AG10803 (cell line): ENCODE results near the gene ELOA.
"Not testable (repeated sequence)": the region's sequence is repeated elsewhere in the genome, so short reads cannot be mapped to it uniquely, and the experiment has no call there.

ENCODE experiments used
- DNase-seq: peaks from one replicate; pipeline ENCODE4 v3.0.0; 2010; ENCODE audit warnings: low read depth
- H3K4me3 ChIP-seq: 2 replicates; pipeline ENCODE4 v1.5.1; 2011; ENCODE audit warnings: mild to moderate bottlenecking, low read length, control low read depth
- CTCF ChIP-seq: conservative IDR thresholded peaks from 2 replicates; pipeline ENCODE4 v1.5.1; 2011; ENCODE audit warnings: mild to moderate bottlenecking, low read length, control low read depth, inconsistent platforms

Gene ELOA

GRCh38 chr1:23793018-23793781, 49.9 kb downstream of the ELOA start:
- peak; percentile 34 for DNase-seq
- TF ChIP-seq CTCF: no peak
- no peak overlapping the region for H3K4me3 ChIP-seq

GRCh38 chr1:23793861-23794731, 50.8 kb downstream of the ELOA start:
- H3K4me3 ChIP-seq: no peak overlapping the region
- no peak for TF ChIP-seq CTCF
- DNase-seq: no peak

GRCh38 chr1:23794732-23795182, 51.5 kb downstream of the ELOA start:
- not testable (repeated sequence) for DNase-seq, H3K4me3 ChIP-seq

- no peak for TF ChIP-seq CTCF
- H3K4me3 ChIP-seq: no peak overlapping the region
- DNase-seq: no peak
Measured at GRCh38 chr1:23795676-23796465, 52.6 kb downstream of the ELOA start.

- no peak overlapping the region for H3K4me3 ChIP-seq
- TF ChIP-seq CTCF: no peak
- no peak for DNase-seq
Measured at GRCh38 chr1:23796466-23797271, 53.4 kb downstream of the ELOA start.

- H3K4me3 ChIP-seq: no peak overlapping the region
- DNase-seq: no peak
- TF ChIP-seq CTCF: no peak
Measured at GRCh38 chr1:23797478-23798448, 54.5 kb downstream of the ELOA start.
